HCT116 (cell line): Measurements from ENCODE around the gene TMEM140.

Experiments used
- CBX3 ChIP-seq: IDR thresholded peaks from 2 replicates; pipeline ENCODE4 v1.6.1; 2012; ENCODE audit warnings: low read depth
- EGR1 ChIP-seq: IDR thresholded peaks from 2 replicates; pipeline ENCODE4 v1.6.1; 2012; ENCODE audit warnings: low read depth
- MAX ChIP-seq: IDR thresholded peaks from 2 replicates; pipeline ENCODE4 v1.6.1; 2012
- POLR2A ChIP-seq: IDR thresholded peaks from 2 replicates; pipeline ENCODE4 v1.7.0; 2011; ENCODE audit warnings: borderline replicate concordance; ENCODE audit not compliant: insufficient read depth, insufficient read length; ENCODE audit errors: extremely low read depth
- POLR2AphosphoS5 ChIP-seq: IDR thresholded peaks from 2 replicates; pipeline ENCODE4 v1.6.1; 2011; ENCODE audit warnings: mild to moderate bottlenecking, low read depth, low read length, moderate library complexity
- RAD21 ChIP-seq: IDR thresholded peaks from 2 replicates; pipeline ENCODE4 v1.6.1; 2012; ENCODE audit warnings: low read depth, mild to moderate bottlenecking
- ZNF274 ChIP-seq: fragments of 200-500 bp; sonication (Bioruptor generic); IDR thresholded peaks from 2 replicates; pipeline ENCODE4 v1.6.1; 2014; ENCODE audit warnings: mild to moderate bottlenecking, low read depth, low read length, inconsistent platforms
- TF ChIP-seq, protein P1 (sequence below), 3 experiments: fragments of 200-600 bp in 1 of 3; sonication (generic) in 1 of 3; IDR thresholded peaks in 2 of 3; conservative IDR thresholded peaks in 1 of 3; 2 replicates each; pipeline ENCODE4 v1.5.1; 2012 to 2017; ENCODE audit warnings: low read depth in 2 of 3, low read length in 2 of 3, antibody characterized with exemption in 1 of 3, borderline replicate concordance in 1 of 3, control low read depth in 1 of 3, mild to moderate bottlenecking in 1 of 3, mixed read lengths in 1 of 3, mixed run types in 1 of 3, moderate library complexity in 1 of 3; ENCODE audit not compliant: insufficient read depth in 1 of 3
- TF ChIP-seq, protein P2 (sequence below): IDR thresholded peaks from 2 replicates; pipeline ENCODE4 v1.6.1; 2012
- TF ChIP-seq, protein P3 (sequence below): IDR thresholded peaks from 2 replicates; pipeline ENCODE4 v1.6.1; 2012; ENCODE audit warnings: low read depth

- TF ChIP-seq RAD21 (no peak), ZNF274 (no peak), EGR1 (peak; percentile 56; the same call in 1 of the 2 replicates), MAX (peak; percentile 23; the same call in 1 of the 2 replicates), POLR2AphosphoS5 (peak; percentile 90), POLR2A (no peak), CBX3 (no peak)
- TF ChIP-seq, protein P1, sequence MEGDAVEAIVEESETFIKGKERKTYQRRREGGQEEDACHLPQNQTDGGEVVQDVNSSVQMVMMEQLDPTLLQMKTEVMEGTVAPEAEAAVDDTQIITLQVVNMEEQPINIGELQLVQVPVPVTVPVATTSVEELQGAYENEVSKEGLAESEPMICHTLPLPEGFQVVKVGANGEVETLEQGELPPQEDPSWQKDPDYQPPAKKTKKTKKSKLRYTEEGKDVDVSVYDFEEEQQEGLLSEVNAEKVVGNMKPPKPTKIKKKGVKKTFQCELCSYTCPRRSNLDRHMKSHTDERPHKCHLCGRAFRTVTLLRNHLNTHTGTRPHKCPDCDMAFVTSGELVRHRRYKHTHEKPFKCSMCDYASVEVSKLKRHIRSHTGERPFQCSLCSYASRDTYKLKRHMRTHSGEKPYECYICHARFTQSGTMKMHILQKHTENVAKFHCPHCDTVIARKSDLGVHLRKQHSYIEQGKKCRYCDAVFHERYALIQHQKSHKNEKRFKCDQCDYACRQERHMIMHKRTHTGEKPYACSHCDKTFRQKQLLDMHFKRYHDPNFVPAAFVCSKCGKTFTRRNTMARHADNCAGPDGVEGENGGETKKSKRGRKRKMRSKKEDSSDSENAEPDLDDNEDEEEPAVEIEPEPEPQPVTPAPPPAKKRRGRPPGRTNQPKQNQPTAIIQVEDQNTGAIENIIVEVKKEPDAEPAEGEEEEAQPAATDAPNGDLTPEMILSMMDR (IDR thresholded peaks at IDR 0.05 in 2 of 3, conservative IDR thresholded peaks at IDR 0.05 in 1 of 3; ENCODE audit: borderline replicate concordance in 1 of 3, insufficient read depth in 1 of 3, low read depth in 2 of 3, low read length in 2 of 3), result 0 out of 6 replicates have a peak, but pooled peaks of 1 of the 3 experiments have one; percentile 4
- TF ChIP-seq, protein P2, sequence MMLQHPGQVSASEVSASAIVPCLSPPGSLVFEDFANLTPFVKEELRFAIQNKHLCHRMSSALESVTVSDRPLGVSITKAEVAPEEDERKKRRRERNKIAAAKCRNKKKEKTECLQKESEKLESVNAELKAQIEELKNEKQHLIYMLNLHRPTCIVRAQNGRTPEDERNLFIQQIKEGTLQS, result no peak
- TF ChIP-seq, protein P3, sequence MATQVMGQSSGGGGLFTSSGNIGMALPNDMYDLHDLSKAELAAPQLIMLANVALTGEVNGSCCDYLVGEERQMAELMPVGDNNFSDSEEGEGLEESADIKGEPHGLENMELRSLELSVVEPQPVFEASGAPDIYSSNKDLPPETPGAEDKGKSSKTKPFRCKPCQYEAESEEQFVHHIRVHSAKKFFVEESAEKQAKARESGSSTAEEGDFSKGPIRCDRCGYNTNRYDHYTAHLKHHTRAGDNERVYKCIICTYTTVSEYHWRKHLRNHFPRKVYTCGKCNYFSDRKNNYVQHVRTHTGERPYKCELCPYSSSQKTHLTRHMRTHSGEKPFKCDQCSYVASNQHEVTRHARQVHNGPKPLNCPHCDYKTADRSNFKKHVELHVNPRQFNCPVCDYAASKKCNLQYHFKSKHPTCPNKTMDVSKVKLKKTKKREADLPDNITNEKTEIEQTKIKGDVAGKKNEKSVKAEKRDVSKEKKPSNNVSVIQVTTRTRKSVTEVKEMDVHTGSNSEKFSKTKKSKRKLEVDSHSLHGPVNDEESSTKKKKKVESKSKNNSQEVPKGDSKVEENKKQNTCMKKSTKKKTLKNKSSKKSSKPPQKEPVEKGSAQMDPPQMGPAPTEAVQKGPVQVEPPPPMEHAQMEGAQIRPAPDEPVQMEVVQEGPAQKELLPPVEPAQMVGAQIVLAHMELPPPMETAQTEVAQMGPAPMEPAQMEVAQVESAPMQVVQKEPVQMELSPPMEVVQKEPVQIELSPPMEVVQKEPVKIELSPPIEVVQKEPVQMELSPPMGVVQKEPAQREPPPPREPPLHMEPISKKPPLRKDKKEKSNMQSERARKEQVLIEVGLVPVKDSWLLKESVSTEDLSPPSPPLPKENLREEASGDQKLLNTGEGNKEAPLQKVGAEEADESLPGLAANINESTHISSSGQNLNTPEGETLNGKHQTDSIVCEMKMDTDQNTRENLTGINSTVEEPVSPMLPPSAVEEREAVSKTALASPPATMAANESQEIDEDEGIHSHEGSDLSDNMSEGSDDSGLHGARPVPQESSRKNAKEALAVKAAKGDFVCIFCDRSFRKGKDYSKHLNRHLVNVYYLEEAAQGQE, result no peak
Observed at GRCh38 chr7:135211179-135211945, 63.5 kb downstream of the TMEM140 start, which contains the start of gene WDR91.
